Measurements from ENCODE around the gene MCCD1. TPM values are rescaled to one million over a fixed set of nuclear protein-coding genes. Genes with fewer than 3 reads are reported as not detected.

Gene MCCD1
- total and polyA plus RNA-seq, 4 donors = 0.33 TPM; not detected in 3

DNA sequence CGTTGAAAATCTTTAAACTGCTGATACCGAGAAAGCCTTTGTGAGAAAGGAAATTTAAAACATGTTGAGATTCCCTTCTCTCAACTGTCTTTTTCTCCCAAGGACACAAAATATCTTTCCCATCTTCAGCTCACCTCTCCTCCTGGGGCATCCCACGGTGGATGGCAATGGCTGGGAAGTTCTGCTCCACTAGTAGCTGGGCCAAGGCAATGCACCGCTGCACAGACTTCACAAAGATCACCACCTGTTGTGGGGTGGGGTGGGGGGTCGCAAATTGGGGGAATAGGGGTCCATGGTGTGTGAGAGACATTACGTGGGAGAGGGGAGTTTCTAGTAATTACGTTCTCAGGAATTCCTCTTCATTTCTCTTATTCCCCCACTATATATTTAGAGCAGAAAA is 2.4 kb downstream of the MCCD1 start:
- WGBS (ENCODE audit: insufficient coverage) = no CpG with 5 or more reads among the region's 7 CpGs
- no peak overlapping the region for H3K4me3 ChIP-seq (ENCODE audit: low read depth, low read length)
- peaks cover 64% of the 10 kb centered on the region for H3K36me3 ChIP-seq (ENCODE audit: control insufficient read depth, insufficient read depth, low read length)
- no peaks in the 10 kb centered on the region for H3K27me3 ChIP-seq (ENCODE audit: control insufficient read depth, insufficient read depth, low read length)
- no peaks in the 10 kb centered on the region for H3K9me3 ChIP-seq (ENCODE audit: control insufficient read depth, insufficient read depth, low read length)
- no peak for DNase-seq (ENCODE audit: low read depth in 4 of 6, low spot score in 6 of 6)
- peaks cover 3% of the 10 kb centered on the region for H3K4me1 ChIP-seq (ENCODE audit: control insufficient read depth, insufficient read depth, low read length)
- H3K27ac ChIP-seq (ENCODE audit: low read depth, low read length) = no peak overlapping the region

- H3K36me3 ChIP-seq (ENCODE audit: control insufficient read depth, insufficient read depth, low read length) = peaks cover 72% of the 10 kb centered on the region
- no peak overlapping the region for H3K4me3 ChIP-seq (ENCODE audit: low read depth, low read length)
- H3K9me3 ChIP-seq (ENCODE audit: control insufficient read depth, insufficient read depth, low read length) = no peaks in the 10 kb centered on the region
- DNase-seq (ENCODE audit: low read depth in 4 of 6, low spot score in 6 of 6) = no peak
- WGBS (ENCODE audit: insufficient coverage) = 90% methylated on average over 2 of the region's 9 CpGs
- no peak overlapping the region for H3K27ac ChIP-seq (ENCODE audit: low read depth, low read length)
- peaks cover 3% of the 10 kb centered on the region for H3K4me1 ChIP-seq (ENCODE audit: control insufficient read depth, insufficient read depth, low read length)
- H3K27me3 ChIP-seq (ENCODE audit: control insufficient read depth, insufficient read depth, low read length) = no peaks in the 10 kb centered on the region
Measured at GRCh38 chr6:31531771-31532643, 3.2 kb downstream of the MCCD1 start.

- DNase-seq (ENCODE audit: low read depth in 4 of 6, low spot score in 6 of 6) = no peak
- Histone ChIP-seq H3K27me3 (ENCODE audit: control insufficient read depth, insufficient read depth, low read length) (no peaks in the 10 kb centered on the region), H3K4me1 (ENCODE audit: control insufficient read depth, insufficient read depth, low read length) (peaks cover 3% of the 10 kb centered on the region), H3K36me3 (ENCODE audit: control insufficient read depth, insufficient read depth, low read length) (peaks cover 79% of the 10 kb centered on the region), H3K9me3 (ENCODE audit: control insufficient read depth, insufficient read depth, low read length) (no peaks in the 10 kb centered on the region), H3K27ac (ENCODE audit: low read depth, low read length) (no peak overlapping the region), H3K4me3 (ENCODE audit: low read depth, low read length) (no peak overlapping the region)
- 50% methylated on average over 1 of the region's 9 CpGs for WGBS (ENCODE audit: insufficient coverage)
Measured at GRCh38 chr6:31532644-31533454, 4.1 kb downstream of the MCCD1 start.

- no peak overlapping the region for H3K27ac ChIP-seq (ENCODE audit: low read depth, low read length)
- DNase-seq (ENCODE audit: low read depth in 4 of 6, low spot score in 6 of 6) = no peak
- no CpG with 5 or more reads among the region's 1 CpG for WGBS (ENCODE audit: insufficient coverage)
- H3K4me1 ChIP-seq (ENCODE audit: control insufficient read depth, insufficient read depth, low read length) = peaks cover 3% of the 10 kb centered on the region
- H3K4me3 ChIP-seq (ENCODE audit: low read depth, low read length) = no peak overlapping the region
- H3K27me3 ChIP-seq (ENCODE audit: control insufficient read depth, insufficient read depth, low read length) = no peaks in the 10 kb centered on the region
- H3K9me3 ChIP-seq (ENCODE audit: control insufficient read depth, insufficient read depth, low read length) = no peaks in the 10 kb centered on the region
- peaks cover 85% of the 10 kb centered on the region for H3K36me3 ChIP-seq (ENCODE audit: control insufficient read depth, insufficient read depth, low read length)
Measured at GRCh38 chr6:31533455-31533841, 4.7 kb downstream of the MCCD1 start.

- Histone ChIP-seq H3K4me1 (ENCODE audit: control insufficient read depth, insufficient read depth, low read length) (peaks cover 5% of the 10 kb centered on the region), H3K27ac (ENCODE audit: low read depth, low read length) (no peak overlapping the region), H3K4me3 (ENCODE audit: low read depth, low read length) (no peak overlapping the region), H3K36me3 (ENCODE audit: control insufficient read depth, insufficient read depth, low read length) (peaks cover 88% of the 10 kb centered on the region), H3K27me3 (ENCODE audit: control insufficient read depth, insufficient read depth, low read length) (no peaks in the 10 kb centered on the region), H3K9me3 (ENCODE audit: control insufficient read depth, insufficient read depth, low read length) (no peaks in the 10 kb centered on the region)
- WGBS (ENCODE audit: insufficient coverage) = 98% methylated on average over 6 of the region's 6 CpGs
- no peak for DNase-seq (ENCODE audit: low read depth in 4 of 6, low spot score in 6 of 6)
Measured at GRCh38 chr6:31534011-31534410, 5.2 kb downstream of the MCCD1 start.

DNA sequence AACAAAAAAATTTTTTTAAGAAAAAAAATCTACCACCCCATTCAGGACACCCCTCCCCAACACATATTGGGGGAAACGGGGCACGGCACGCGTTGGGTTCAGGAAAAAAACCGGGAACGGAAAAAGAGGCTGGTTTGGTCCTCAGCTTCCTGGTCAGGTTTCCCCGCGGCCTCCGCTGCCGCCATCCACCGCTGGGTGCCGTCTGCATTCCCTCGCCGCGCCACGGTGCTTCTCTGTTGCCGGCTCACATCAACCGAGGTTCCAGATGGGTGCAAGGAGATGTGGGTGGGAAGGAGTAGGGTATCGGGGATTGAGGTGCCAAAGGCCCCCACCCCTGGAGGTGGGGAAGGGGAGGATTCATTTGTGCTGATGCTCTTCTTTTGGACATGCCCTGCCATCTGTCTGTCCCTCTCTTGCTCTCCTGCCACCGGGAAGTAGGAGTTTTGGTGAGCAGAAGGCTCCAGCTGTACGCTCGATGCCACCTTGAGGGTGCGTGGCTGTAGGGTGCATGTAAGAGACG is 5.8 kb downstream of the MCCD1 start:
- Histone ChIP-seq H3K4me3 (ENCODE audit: low read depth, low read length) (no peak overlapping the region), H3K9me3 (ENCODE audit: control insufficient read depth, insufficient read depth, low read length) (no peaks in the 10 kb centered on the region), H3K27ac (ENCODE audit: low read depth, low read length) (no peak overlapping the region), H3K36me3 (ENCODE audit: control insufficient read depth, insufficient read depth, low read length) (peaks cover 91% of the 10 kb centered on the region), H3K4me1 (ENCODE audit: control insufficient read depth, insufficient read depth, low read length) (peaks cover 9% of the 10 kb centered on the region), H3K27me3 (ENCODE audit: control insufficient read depth, insufficient read depth, low read length) (no peaks in the 10 kb centered on the region)
- 93% methylated on average over 12 of the region's 24 CpGs for WGBS (ENCODE audit: insufficient coverage)
- no peak for DNase-seq (ENCODE audit: low read depth in 4 of 6, low spot score in 6 of 6)

DNA sequence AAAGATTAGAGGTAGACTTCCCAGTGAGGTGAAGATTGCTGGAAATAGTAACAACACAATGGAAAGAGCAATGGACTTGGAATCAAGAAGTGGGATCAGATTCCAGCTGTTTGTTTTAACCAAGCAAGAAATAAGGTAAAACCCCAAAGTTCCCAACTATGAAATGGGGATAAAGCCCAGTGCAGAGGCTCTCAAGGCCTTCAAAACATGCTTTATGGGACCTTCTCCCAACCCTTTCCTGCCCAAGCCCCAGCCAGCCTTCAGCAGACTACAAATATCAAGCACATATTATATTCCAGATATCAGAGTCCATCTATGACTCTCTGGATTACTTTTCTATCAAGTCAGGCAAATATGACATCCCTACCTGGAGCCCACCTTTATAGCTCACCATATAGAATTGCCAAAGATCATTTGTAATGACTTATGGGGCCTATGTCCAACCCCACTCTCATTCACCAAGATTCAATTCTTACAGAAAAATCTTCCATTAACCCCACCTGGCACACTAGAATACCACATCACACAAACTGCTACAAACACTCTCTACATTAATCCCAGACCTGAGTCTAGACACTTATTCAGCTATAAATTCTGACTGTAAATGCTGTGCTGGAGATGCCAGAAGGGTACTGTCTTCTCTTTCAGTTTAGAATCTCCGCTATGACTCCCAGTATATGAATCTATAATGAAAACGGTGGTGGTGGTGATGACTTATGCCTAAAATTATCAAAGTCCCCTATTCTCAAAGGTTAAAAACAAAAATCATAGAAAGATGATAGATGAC is 7.0 kb downstream of the MCCD1 start:
- peaks cover 17% of the 10 kb centered on the region for H3K4me1 ChIP-seq (ENCODE audit: control insufficient read depth, insufficient read depth, low read length)
- no peak overlapping the region for H3K4me3 ChIP-seq (ENCODE audit: low read depth, low read length)
- WGBS (ENCODE audit: insufficient coverage) = no CpG with 5 or more reads among the region's 2 CpGs
- no peak overlapping the region for H3K27ac ChIP-seq (ENCODE audit: low read depth, low read length)
- DNase-seq (ENCODE audit: low read depth in 4 of 6, low spot score in 6 of 6) = no peak
- H3K9me3 ChIP-seq (ENCODE audit: control insufficient read depth, insufficient read depth, low read length) = no peaks in the 10 kb centered on the region
- H3K36me3 ChIP-seq (ENCODE audit: control insufficient read depth, insufficient read depth, low read length) = peaks cover 90% of the 10 kb centered on the region
- no peaks in the 10 kb centered on the region for H3K27me3 ChIP-seq (ENCODE audit: control insufficient read depth, insufficient read depth, low read length)

GRCh38 chr6:31538805-31539400 is 10.1 kb downstream of the MCCD1 start:
- H3K9me3 ChIP-seq (ENCODE audit: control insufficient read depth, insufficient read depth, low read length) = no peaks in the 10 kb centered on the region
- no peak overlapping the region for H3K27ac ChIP-seq (ENCODE audit: low read depth, low read length)
- no peak overlapping the region for H3K4me3 ChIP-seq (ENCODE audit: low read depth, low read length)
- peaks cover 27% of the 10 kb centered on the region for H3K4me1 ChIP-seq (ENCODE audit: control insufficient read depth, insufficient read depth, low read length)
- WGBS (ENCODE audit: insufficient coverage) = 89% methylated on average over 3 of the region's 6 CpGs
- H3K27me3 ChIP-seq (ENCODE audit: control insufficient read depth, insufficient read depth, low read length) = no peaks in the 10 kb centered on the region
- peaks cover 61% of the 10 kb centered on the region for H3K36me3 ChIP-seq (ENCODE audit: control insufficient read depth, insufficient read depth, low read length)
- DNase-seq (ENCODE audit: low read depth in 4 of 6, low spot score in 6 of 6) = no peak

DNA sequence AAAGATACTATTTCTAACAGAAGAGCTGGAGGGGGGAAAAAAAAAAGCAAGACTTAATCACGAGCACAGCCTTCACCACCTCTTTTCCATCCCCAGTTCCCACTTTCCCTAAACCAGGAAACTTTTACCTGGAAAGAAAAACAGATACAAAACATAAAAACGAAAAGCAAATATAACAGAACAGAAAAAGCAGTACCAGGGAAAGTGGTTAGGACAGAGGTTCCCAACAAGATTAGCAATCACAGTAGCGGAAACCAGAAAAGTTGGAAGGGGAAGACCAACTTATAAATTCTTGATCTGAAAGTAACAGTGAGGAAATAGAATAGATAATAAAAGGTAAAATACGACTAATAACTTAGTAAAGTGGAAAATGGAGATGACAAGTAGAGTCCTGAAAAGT is 11.9 kb downstream of the MCCD1 start:
- Histone ChIP-seq H3K36me3 (ENCODE audit: control insufficient read depth, insufficient read depth, low read length) (peaks cover 44% of the 10 kb centered on the region), H3K27me3 (ENCODE audit: control insufficient read depth, insufficient read depth, low read length) (no peaks in the 10 kb centered on the region), H3K27ac (ENCODE audit: low read depth, low read length) (peak overlapping the region; percentile 97), H3K4me3 (ENCODE audit: low read depth, low read length) (peak overlapping the region; percentile 95), H3K4me1 (ENCODE audit: control insufficient read depth, insufficient read depth, low read length) (peaks cover 31% of the 10 kb centered on the region), H3K9me3 (ENCODE audit: control insufficient read depth, insufficient read depth, low read length) (no peaks in the 10 kb centered on the region)
- WGBS (ENCODE audit: insufficient coverage) = 20% methylated on average over 1 of the region's 4 CpGs
- no peak for DNase-seq (ENCODE audit: low read depth in 4 of 6, low spot score in 6 of 6)
